ENCODE measurements around the gene NDUFB10.
"Not testable (repeated sequence)": the region's sequence is repeated elsewhere in the genome, so short reads cannot be mapped to it uniquely, and the experiment has no call there.

The NDUFB10 gene

DNA sequence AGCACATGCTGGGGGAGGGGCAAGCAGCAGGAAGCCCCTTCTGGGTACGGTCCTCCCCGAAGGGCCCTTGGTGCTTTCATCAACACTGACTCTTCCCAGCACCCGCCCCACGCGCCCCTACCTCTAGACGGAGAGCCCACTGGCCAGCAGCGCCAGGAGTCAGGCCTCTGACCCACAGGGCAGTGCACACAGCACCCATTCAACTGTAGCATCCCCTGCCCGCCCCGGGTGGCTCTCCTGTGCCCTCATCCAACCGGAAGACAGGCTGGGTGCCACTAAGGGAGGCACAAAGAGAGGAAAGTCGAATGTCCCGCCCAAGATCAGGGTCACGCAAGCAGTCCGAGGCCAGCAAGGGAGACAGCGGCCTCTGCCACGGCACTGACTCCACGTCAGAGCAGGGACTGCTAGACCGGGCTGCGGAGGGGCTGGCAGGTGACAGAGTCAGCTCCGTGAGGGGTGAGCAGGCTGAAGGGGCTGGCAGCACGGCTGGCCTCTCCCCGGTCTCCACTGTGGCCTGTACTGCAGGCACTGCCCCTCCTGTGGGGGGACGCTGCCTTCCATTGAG lies 26.2 kb upstream of the NDUFB10 start:
- peak overlapping the region; percentile 0 for H3K27ac Mint-ChIP-seq
- H3K4me3 Mint-ChIP-seq: no peak overlapping the region
- H3K4me1 Mint-ChIP-seq (ENCODE audit: low read depth): peaks cover 17% of the 10 kb centered on the region
- no peaks in the 10 kb centered on the region for H3K27me3 Mint-ChIP-seq
- H3K9me3 Mint-ChIP-seq: no peaks in the 10 kb centered on the region
- H3K36me3 Mint-ChIP-seq (ENCODE audit: low read depth): peaks cover 16% of the 10 kb centered on the region
- intact Hi-C loops (cut with micrococcal nuclease): no loop called here

DNA sequence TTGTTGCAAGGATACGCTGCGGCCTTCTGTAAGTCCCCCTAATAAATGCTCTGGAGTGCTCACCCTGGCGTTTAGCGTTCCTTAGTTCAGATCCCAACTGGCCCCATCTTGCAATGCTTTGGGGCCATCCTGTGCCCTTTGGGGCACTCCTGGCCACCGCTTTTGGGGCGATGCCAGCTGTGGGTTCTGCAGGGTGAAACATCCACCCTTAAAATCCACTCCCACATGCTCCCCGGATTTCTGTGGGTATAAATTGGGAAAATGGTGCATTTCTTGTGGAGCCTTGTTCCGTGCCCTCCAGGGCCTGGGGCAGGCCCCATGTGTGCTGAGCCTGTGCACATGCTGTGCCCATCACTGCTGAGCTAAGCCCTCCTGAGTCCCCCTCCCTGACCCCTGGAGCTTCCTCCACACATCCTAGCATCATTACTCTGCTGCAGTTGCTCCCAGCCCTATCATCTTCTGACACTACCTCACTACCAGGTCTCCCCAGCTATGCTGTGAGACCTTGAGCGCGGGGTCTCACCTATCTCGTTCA lies 22.3 kb upstream of the NDUFB10 start:
- Mint-ChIP-seq H3K27ac (peak overlapping the region; percentile 49), H3K27me3 (no peaks in the 10 kb centered on the region), H3K4me1 (ENCODE audit: low read depth) (peaks cover 51% of the 10 kb centered on the region), H3K36me3 (ENCODE audit: low read depth) (peaks cover 53% of the 10 kb centered on the region), H3K9me3 (no peaks in the 10 kb centered on the region), H3K4me3 (no peak overlapping the region)
- intact Hi-C loops (cut with micrococcal nuclease): no loop called here

DNA sequence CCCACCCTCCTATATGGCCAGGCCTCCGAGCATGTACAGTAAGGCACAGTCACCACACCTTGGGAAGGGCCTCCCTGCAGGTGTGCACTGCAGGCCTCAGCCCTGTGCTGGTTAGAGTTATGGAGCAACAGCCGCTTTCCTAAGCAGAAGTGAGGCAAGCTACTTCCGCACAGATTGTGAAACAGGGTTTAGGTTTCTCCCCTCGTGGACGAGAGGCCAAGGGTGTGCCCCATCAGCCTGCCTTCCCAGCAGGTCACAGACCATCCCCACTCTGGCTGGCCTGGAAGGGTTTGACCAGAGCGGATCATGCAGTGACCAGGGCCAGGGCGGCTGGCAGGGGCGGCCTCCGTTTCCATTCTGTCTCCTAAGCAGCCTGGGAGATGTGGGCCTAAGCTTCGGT lies 21.0 kb upstream of the NDUFB10 start:
- peaks cover 61% of the 10 kb centered on the region for H3K4me1 Mint-ChIP-seq (ENCODE audit: low read depth)

DNA sequence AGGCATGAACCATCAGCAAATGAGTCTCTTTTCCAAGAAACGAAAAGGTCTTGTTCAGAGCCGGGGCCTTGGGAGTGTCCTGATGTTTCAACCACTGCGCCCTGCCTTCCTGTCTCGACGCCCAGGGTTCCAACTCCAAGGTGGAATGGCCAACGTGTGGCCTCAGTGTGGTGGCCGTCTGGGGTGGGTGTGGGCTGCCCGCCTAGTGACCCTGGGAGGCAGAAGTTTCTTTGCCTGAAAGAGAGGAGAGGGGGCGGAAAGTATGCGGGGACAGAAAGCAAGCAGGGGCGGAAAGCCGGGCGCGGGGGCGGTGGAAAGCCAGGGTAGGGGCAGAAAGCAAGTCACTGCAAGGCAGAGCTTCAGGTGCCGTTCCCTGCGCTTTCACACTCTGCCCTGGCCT lies 20.4 kb upstream of the NDUFB10 start:
- Mint-ChIP-seq H3K4me3 (peak overlapping the region; percentile 27), H3K9me3 (no peaks in the 10 kb centered on the region), H3K36me3 (ENCODE audit: low read depth) (peaks cover 59% of the 10 kb centered on the region), H3K4me1 (ENCODE audit: low read depth) (peaks cover 65% of the 10 kb centered on the region), H3K27ac (peak overlapping the region; percentile 93), H3K27me3 (no peaks in the 10 kb centered on the region)
- intact Hi-C loops (cut with micrococcal nuclease): no loop called here

More for the DNA sequence above, 21.0 kb upstream of the NDUFB10 start:
- H3K27ac Mint-ChIP-seq: peak overlapping the region; percentile 93
- H3K27me3 Mint-ChIP-seq: no peaks in the 10 kb centered on the region
- peak overlapping the region; percentile 25 for H3K4me3 Mint-ChIP-seq
- peaks cover 59% of the 10 kb centered on the region for H3K36me3 Mint-ChIP-seq (ENCODE audit: low read depth)
- intact Hi-C loops (cut with micrococcal nuclease): no loop called here
- H3K9me3 Mint-ChIP-seq: no peaks in the 10 kb centered on the region

DNA sequence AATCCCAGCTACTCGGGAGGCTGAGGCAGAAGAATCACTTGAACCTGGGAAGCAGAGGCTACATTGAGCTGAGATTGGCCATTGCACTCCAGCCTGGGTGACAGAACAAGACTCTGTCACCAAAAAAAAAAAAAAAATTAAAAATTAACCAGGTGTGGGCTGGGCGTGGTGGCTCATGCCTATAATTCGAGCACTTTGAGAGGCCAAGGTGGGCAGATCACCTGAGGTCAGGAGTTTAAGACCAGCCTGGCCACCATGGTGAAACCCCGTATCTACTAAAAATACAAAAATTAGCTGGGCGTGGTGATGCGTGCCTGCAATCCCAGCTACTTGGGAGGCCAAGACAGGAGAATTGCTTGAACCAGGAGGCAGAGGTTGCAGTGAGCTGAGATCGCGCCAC lies 19.5 kb upstream of the NDUFB10 start:
- H3K27me3 Mint-ChIP-seq; H3K4me3 Mint-ChIP-seq; intact Hi-C loops (cut with micrococcal nuclease); H3K9me3 Mint-ChIP-seq: not testable (repeated sequence)
- peak overlapping the region; percentile 93 for H3K27ac Mint-ChIP-seq
- H3K4me1 Mint-ChIP-seq (ENCODE audit: low read depth): peaks cover 74% of the 10 kb centered on the region
- H3K36me3 Mint-ChIP-seq (ENCODE audit: low read depth): peaks cover 59% of the 10 kb centered on the region

DNA sequence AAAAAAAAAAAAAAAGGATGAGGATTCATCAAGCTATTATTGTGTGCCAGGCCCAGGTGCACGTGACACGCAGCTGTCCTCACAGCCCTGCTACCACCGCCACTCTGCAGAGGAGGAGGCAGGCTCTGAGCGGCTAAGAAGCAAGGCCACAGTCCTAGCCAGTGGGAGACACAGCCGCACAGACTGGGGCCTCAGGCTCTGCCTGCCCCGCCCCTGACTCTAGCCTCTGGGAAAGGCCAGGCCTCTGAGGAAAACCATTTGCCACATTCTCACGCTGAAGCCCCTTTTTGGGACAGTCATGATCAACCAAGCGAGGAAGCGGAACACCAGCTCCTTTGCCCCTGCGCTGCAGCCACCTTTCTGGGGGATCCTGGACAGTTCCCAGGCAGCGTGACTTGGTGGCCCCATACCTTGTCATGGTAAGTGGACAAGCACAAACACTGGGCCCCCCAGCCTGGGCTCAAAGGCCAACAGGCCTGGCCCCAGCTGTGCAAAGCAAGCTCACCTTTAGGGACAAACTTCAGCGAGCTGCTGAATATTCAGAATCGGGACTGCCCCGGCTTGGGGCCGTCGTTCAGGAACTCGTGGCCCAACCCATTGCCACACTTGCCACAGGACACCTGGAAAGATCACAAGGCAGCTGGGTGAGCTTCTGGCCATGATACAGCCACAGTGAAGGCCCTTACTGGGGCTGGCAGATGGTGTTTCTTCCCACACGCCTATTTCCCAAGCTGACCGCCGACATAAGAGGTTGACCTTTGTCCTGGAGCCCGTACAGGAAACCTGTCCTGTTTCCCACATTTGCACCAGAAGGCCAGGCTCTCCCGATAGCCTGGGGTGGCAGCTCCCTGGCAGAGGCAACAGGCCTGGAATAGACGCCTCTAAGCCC lies 18.8 kb upstream of the NDUFB10 start:
- Mint-ChIP-seq H3K27ac (peak overlapping the region; percentile 95), H3K9me3 (no peaks in the 10 kb centered on the region), H3K4me1 (ENCODE audit: low read depth) (peaks cover 76% of the 10 kb centered on the region), H3K36me3 (ENCODE audit: low read depth) (peaks cover 59% of the 10 kb centered on the region), H3K4me3 (no peak overlapping the region), H3K27me3 (no peaks in the 10 kb centered on the region)
- intact Hi-C loops (cut with micrococcal nuclease): no loop called here

DNA sequence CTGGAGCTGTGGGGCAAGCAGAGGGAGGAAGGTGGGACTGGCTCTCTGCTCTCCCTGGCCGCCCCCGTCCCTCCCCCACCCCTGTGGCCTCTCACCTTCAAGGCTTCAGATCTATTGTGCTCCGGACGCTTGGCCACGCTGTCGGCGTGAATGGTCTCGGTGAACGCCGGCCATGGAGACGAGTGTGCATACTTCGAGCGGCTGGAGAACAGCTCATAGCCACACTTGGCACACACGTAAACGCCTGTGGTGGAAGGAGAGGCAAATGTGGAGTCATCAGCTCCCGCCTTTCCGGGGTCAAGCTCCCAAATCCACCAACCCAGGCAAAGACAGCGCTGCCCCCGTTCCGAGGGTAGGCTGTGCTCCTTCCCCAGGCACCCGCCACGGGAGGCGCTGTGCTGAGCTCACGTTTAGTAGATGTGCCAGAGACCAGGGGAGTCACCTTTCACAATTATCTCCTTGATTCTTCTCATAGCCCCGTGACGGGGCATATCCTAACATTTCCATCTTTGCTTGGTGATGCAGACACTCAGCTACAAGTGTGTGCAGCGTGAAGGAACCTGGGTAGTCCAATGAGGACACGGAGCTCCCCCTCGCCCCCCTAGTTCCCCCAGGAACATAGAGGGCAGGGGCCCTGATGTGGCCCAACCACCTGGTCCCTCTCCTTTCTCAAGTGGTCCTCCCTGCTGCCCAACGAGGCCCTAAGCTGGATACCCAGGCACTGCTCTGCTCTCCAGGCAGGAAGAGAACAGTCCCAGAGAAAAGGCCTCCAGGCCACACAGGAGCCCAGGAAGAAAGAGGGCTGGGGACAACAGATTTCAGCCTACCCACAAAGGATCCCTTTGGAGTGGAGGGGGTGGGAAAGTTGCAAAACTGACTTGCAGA lies 17.9 kb upstream of the NDUFB10 start:
- Mint-ChIP-seq H3K27ac (peak overlapping the region; percentile 95), H3K4me3 (peak overlapping the region; percentile 98), H3K27me3 (no peaks in the 10 kb centered on the region), H3K9me3 (no peaks in the 10 kb centered on the region), H3K4me1 (ENCODE audit: low read depth) (peaks cover 79% of the 10 kb centered on the region), H3K36me3 (ENCODE audit: low read depth) (peaks cover 59% of the 10 kb centered on the region)
- intact Hi-C loops (cut with micrococcal nuclease): no loop called here

DNA sequence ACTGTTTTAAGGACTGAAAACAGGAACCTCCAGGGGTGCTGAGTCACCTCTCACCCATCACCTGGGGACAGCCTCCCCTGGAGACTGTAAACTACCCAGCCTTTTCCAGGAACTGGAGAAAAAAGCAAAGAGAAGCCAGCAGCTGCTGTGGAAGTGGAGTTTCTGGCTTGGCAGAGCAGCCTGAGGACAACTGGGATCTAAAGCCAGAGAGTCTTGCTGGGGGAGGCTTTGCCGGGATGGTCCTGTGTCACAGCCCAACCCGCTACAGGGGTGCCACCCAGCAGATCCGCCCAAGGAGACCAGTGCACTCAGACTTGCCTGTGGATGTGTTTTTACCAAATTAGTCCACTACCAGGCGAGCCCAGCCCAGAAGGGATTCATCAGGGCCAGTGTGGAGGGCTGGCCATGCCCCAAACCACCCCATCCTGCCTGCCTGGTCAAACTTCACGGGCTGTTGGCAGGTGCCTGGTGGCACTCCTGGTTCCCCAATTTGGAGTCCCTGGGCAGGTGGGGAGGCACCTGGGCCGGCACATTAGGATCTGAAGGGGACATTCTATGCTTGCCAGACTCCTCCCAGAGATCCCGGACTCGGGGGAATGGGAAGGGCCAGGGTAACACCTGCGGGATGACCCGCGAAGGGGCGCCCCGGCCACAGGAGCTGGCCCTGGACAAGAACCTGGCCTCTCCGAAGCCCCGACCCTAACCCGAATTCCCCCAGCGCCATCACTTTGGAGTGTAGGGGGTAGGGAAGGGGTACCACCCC lies 17.1 kb upstream of the NDUFB10 start:
- Mint-ChIP-seq H3K4me1 (ENCODE audit: low read depth) (peaks cover 73% of the 10 kb centered on the region), H3K27ac (peak overlapping the region; percentile 95), H3K4me3 (peak overlapping the region; percentile 98), H3K9me3 (no peaks in the 10 kb centered on the region), H3K27me3 (no peaks in the 10 kb centered on the region), H3K36me3 (ENCODE audit: low read depth) (peaks cover 52% of the 10 kb centered on the region)
- intact Hi-C loops (cut with micrococcal nuclease): no loop called here

DNA sequence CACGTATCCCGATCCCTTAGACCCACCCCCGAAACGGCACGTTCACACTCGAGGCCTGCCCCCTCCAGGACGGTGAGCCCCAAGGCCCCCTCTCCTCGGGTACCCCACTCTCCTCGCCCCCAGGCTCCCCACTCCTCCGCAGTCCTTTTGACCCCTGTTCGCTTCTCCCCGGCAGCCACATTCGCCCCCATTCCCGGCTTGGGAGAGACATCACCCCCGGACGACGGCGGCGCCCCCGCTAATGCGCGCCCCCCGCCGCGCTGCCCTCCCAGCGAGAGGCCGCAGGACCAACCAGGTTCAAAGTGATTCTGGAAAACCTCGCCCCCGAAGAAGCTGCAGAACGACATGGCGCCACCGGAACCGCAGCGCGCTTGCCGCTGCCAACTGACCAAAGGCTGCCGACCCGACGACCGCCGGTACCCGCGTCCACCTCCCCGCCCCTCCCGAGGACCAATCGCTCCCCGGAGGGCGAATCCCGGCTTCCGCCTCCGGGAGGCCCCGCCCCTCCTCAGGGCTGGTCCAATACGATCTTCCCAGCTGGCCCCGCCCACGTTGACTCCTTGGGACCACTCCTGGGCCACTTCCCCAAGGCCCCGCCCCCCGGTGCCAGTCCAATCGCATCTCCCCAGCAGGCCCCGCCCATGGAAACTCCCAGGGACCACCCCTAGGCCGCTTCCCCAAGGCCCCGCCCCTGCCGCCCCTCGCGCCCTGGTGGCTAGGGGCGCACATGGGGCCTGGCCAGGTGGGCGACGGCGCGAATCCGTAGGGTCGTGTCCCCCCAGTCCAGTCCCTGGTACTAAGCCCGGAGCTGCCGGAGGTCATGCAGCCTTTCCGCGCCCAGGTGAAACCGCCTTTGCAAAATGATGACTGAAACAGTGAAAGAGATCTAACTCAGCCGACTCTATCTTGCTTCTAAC lies 16.3 kb upstream of the NDUFB10 start, which contains the start of gene MSRB1:
MSRB1 (minus strand) TSS at position 390 of the 917 bp plus-strand sequence; CDS start at position 347, 43 bp downstream.
- intact Hi-C loops (cut with micrococcal nuclease): no loop called here
- Mint-ChIP-seq H3K27me3 (no peaks in the 10 kb centered on the region), H3K36me3 (ENCODE audit: low read depth) (peaks cover 44% of the 10 kb centered on the region), H3K9me3 (no peaks in the 10 kb centered on the region), H3K4me3 (peak within 1 kb of the TSS; percentile 98), H3K4me1 (ENCODE audit: low read depth) (peaks cover 68% of the 10 kb centered on the region), H3K27ac (peak within 1 kb of the TSS; percentile 95)

DNA sequence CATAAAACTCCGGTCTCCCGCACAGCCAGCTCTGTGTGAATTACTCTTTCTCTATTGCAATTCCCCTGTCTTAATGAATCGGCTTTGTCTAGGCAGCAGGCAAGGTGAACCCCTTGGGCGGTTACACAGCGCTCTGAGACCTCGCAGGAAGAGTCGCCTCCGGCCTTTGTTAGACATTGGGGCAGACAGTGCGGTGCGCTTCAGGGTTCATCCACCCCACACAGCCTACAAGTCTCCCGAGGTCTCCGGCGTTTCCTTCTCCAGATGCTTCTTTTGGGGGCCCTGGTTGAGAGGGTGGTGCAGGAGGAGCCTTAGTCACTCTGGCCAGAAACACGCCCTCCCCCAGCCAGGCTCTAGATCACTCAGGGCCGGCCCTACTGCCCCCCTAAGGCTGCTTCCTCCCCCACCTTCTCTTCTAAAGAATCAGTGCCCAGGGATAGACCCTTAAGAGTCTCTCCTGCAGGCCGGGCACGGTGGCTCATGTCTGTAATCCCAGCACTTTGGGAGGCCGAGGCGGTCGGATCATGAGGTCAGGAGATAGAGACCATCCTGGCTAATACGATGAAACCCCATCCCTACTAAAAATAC lies 14.6 kb upstream of the NDUFB10 start:
- peak overlapping the region; percentile 95 for H3K27ac Mint-ChIP-seq
- peaks cover 28% of the 10 kb centered on the region for H3K36me3 Mint-ChIP-seq (ENCODE audit: low read depth)
- no peaks in the 10 kb centered on the region for H3K27me3 Mint-ChIP-seq
- H3K4me1 Mint-ChIP-seq (ENCODE audit: low read depth): peaks cover 52% of the 10 kb centered on the region
- intact Hi-C loops (cut with micrococcal nuclease): no loop called here
- H3K4me3 Mint-ChIP-seq: no peak overlapping the region
- no peaks in the 10 kb centered on the region for H3K9me3 Mint-ChIP-seq

DNA sequence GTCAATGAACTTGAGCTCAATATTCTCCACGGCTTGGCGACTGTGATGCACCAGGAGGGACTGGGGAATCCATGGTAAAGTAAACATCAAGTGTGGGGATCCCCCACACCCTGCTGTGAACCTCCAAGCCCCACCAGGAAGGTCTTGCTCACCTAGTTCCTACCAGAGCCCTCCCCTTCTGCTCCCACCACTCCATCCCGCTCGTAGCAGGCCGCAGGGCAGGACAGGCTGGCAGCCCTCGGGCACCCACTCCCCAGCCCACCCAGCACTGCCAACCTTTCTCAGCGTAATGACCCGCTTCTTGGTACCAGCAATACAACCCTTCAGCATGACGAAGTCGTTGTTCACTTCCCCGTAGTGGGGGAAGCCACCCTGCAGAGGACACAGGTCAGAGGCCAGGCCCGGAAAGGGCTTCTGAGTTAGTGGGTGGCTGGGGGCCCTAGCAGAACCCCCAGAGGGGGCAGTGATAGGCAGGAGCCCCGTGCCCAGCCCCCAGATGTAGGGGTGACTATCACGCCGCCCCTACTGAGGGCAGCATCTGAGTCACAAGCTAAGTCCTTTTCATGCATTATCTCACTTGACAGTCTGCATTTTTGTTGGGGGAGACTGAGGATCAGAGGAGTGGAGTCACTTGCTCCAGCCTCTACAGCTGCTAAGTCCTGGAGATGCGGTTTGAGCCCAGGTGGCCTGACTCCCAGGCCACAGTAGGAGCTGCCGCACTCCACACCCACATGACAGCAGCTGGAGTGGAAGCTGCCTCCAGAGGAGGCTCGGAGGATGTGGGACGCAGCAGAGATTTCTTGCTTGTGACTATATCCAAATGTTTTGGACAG lies 13.6 kb upstream of the NDUFB10 start:
- Mint-ChIP-seq H3K27ac (peak overlapping the region; percentile 45), H3K9me3 (no peaks in the 10 kb centered on the region), H3K36me3 (ENCODE audit: low read depth) (peaks cover 17% of the 10 kb centered on the region), H3K4me1 (ENCODE audit: low read depth) (peaks cover 41% of the 10 kb centered on the region), H3K27me3 (no peaks in the 10 kb centered on the region), H3K4me3 (no peak overlapping the region)
- intact Hi-C loops (cut with micrococcal nuclease): no loop called here
